GM21717 (cell line): Measurements from ENCODE around the gene SDF2.
"Not testable (repeated sequence)": the region's sequence is repeated elsewhere in the genome, so short reads cannot be mapped to it uniquely, and the experiment has no call there.

Experiments
- ATAC-seq: cut with Tn5 transposase; IDR thresholded peaks from one replicate; pipeline ENCODE4 v1.9.1; 2021; ENCODE audit warnings: mild to moderate bottlenecking, moderate library complexity; ENCODE audit not compliant: unreplicated experiment

SDF2 gene

DNA sequence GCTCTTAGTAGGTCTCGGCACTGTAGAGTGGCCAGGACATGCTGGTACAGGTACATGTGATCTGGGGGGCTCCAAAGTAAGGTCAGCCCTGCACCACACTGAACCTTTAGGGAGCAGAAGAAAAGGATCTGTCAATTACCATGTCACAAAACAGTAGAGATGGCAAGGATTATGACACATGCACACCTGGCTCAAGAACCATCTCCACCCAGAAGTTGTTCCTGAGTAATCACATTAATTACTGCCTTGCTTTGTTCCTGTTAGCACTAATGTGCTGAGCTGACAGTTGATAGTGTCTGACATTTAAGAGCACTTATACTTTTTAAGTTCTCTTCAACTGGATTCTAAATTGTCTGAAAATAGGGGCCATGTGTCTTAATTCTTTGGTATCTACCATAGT lies 26.2 kb downstream of the SDF2 start:
- no peak for ATAC-seq

DNA sequence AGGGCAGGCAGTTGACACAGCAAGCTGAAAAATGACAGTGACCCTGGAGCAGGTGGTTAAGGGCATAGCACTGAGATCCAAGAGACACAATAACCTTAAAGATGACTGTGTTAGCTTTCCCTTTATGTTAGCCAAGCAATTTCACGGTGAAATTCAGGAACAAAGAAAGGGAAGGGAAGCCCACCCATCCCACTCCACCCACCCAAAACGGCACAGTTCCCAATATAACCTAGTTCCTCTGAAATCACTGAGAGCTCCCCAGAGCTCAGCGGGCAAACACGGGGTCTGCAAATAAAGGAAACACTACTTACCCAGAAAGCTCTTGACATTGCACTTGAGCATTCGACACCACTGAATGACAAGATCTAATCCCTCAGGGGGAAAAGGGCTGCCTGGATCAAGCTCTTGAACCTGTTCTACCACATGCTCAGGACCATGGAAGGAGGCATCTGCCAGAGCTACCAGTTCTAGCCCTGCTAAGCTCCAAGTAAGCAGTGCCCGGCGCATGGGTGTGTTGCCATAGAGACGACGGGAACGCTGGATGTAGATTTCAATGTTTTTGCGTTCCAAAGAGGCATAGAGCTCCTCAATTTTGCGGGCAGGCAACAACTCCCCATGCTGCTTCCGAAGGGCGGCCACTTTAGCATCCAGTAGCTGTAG lies 27.4 kb downstream of the SDF2 start:
- ATAC-seq: no peak

DNA sequence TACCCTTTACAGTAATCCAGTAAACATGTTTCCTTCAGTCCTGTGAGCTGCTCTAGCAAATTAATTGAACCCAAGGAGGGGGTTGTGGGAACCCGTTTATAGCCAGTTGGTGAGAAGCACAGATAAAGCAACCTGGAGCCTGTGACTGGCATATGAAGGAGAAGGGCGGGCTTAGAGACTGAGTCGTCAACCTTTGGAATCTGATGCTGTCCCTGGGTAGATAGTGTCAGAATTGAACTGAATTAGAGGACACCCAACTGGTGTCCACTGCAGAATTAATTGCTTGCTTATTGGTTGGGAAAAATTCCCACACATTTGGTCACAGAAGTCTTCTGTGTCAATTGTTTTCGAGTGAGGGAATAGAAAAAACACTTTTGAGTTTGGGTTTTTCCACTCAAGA lies 34.9 kb downstream of the SDF2 start:
- no peak for ATAC-seq

DNA sequence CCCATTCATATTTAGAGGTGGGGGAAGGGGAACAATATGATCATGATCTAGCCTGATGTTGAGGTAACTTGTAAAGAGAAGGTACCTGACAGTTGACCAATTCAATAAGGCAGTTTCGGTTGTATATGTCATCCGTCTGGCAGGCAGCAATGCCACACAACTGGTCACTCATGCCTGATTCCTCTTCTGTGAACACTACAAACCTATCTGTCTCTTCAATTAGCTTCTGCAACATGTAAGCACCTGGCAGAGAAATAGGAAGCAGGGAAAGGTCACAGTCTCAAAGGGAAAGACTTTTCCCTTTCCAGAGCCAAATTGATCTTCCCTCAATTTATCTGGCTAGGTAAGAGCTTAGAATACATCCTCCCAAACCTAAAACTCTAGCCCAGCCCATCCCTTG lies 37.6 kb downstream of the SDF2 start:
- no peak for ATAC-seq

DNA sequence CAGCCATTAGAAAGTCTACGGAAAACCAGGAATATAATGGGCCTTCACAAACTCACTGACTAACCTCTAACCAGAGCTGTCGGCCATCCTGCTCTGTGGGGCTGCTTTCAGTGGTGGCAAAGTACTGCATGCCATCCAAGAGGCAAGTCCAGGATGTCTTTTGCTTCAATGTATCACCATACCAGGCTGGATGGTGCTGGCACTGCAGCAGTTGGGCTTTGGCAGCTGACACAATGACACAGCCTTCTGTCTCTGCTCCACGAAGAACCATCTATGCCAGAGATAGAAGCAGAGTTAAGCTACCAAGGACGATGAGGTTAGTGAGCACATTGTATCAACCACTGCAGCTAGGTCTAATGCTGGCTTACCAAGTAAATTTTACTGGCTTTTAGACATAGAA lies 38.0 kb downstream of the SDF2 start:
- no peak for ATAC-seq

DNA sequence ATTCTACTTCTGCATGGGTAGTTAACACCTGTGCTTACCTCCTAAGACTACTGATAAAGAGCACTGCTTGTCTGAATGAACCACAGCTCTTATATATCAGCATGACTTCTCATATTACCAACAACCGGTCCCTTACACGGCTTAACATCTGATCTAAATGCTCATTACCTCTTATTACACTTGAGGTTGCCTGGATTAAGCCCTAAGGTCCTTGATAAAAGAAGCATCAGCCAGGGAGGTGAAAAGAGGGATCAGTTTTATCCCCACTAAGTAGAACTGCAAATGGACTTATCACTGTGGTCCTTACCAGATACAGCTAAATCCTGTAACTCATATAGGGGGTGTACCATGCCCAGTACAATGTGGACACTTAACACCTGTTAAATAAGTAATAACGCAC lies 39.5 kb downstream of the SDF2 start:
- no peak for ATAC-seq

DNA sequence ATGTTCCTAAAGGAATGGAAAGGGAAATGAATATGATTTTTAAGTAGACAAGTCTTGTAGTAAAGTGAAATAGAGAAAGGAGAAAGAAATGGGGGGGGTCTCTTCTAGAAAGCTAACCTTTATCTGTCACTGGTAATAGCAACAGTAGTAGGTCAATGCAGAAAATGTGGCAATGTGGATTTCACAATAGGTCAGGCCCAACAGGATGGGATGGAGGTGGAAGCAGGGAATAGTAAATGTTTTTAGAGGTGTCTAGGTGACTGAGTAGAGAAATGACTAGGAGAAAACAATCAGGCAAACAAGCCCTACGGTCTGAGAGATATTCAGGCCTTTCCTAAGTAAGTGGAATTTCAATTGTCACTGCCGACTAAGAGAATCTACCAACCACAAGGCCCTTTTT lies 41.7 kb downstream of the SDF2 start:
- ATAC-seq: no peak

DNA sequence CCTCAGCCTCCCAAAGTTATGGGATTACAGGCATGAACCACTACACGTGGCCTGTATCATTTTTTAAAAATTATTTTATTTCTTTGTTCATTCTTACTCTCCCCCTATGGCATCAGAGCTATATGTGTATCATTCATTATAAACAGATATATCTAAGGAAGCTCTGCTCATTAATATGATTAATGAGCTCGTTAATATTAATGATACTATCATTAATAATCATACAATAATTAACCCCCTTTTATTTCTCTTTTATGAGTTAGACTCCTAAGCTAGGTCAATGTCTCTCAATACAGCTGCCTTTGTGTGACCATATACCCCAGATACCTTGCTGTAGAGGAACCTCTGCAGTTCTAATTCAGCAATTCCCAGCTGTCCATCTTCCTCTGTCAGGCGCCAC lies 43.2 kb downstream of the SDF2 start:
- ATAC-seq: no peak

DNA sequence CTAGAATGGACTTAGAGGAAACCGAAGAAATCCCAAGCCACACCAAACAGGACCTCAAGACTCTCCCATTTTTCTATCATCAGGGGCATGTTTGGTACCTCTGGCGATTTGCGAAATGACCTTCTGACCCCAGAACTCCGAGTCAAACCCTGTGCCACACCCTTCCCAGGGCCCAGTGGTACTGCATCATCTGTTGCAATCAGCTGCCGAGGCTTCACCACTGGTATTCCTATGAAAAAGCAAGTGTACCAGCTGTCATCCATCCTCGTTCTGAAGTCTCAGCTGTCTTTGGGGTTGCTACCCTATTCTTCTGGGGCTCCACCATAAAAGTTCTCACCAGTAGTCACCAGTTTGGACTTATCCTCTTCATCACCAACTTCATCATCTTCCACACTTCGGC lies 45.4 kb downstream of the SDF2 start:
- ATAC-seq: no peak

DNA sequence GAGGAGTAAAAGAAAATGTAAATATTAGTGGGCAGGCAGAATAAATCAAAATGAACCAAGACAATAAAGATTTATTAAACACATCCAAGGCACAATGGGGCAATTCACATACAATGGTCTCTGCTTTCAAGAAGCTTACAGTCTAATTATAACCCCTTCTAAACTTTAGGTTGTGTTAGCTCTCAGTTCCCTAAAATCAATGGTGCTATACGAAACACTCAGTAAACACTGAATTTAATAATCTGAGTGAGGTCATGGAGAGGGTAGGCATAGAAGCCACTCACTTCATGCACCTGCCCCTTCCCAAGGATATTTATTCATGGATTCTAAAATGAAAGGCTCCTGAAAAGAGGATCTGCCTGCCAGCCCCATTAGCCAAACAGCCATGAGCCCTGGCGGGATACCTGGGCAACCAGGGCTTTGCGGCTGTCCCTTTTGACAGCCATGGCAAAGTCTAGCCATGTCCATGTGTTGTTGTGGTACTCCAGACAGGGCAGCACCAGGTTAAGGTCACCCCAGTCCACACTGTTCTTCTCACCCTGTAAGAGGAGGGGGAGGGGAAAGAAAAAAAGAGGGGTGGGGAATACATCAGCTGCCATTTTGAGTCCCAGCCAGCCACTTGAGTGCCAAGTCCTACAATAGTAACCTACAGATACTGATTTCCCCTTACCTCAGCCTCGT lies 46.3 kb downstream of the SDF2 start:
- no peak for ATAC-seq

DNA sequence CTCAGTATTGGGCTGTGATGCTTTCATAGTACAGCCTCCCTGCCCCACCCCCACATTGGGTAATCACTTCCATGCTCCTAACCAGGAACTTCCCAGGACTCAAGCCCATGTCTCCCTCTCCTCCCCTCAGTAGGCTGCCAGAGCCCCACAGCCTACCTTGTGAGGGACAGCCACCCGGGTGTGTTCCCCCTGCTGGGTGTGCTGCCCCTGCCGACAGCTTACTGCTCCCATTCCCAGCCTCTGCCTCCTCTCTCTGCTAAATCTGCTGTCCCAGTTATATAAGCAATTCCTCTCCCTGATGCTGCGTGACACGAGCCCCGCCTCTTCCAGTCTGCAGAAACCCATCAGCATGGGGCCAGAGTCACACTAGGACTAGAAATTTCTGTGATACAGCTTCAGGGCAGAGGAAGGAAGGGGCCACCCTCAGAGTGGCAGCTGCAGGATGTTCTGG lies 47.8 kb downstream of the SDF2 start, which contains the start of gene RSKR:
TSS of gene RSKR (minus strand) at position 255 of the 451 bp plus-strand sequence. CDS start at position 231, 24 bp downstream.
- no peak for ATAC-seq

DNA sequence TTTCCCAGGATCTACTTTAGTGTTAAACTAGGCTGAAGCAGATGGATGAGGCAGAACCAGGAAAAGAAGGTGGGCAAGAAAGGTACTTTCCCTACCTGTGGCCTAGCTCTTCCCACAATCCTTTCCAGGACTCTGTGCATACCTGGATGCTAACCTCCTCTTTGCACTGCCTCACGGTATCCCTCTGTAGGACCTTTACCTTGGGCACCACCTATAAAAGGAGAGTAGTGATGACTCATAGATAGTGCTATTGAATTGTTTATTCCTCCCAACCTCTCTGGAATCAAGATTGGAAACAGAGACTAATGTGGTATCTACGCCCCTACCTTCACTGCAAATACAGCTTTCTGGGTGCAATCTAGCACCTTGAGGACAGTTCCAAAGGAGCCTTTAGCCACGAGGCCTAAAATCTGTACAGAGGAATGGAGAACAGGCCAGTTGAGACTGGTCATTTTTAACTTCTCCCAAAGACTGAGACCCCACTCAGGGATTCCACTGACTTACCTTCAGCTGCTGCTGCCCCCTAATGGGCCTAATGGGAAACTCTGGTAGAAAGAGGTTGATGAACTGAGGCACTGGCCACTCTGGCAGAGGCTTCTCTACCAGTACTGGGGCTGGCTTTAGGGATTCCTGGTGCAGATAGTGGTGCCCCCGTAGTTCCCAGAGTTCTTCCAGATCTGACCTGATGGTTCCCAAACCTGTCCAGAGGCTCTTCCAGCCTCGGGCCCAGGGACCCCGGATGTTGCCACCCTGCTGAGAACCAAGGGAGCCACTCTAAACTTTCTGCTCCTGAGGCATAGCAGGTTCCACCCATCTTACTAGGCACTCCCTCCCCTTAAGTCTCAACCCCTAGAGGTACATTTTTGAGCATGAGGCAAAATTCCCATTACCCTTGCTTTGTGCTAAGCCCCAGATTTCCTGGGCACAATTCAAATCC lies 48.5 kb downstream of the SDF2 start:
- ATAC-seq: no peak

DNA sequence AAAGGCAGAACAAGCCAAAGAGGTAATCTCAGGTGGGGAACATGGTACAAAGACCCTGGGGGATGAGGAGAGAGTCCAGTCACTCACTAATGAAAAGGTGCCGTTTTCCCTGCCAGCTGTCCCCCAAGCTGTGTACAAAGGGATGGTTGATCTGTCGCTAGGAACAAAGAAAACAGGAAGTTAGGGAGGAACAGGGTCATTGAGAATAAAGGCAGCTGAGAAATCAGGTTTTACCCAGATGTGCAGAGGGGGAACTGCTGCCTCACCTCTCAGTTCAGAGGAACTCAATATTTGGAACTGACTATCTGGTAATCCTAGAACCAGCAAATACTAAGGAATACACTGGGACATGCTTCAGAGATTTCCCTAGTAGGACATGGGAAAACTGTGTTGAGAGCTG lies 49.2 kb downstream of the SDF2 start:
- no peak for ATAC-seq

DNA sequence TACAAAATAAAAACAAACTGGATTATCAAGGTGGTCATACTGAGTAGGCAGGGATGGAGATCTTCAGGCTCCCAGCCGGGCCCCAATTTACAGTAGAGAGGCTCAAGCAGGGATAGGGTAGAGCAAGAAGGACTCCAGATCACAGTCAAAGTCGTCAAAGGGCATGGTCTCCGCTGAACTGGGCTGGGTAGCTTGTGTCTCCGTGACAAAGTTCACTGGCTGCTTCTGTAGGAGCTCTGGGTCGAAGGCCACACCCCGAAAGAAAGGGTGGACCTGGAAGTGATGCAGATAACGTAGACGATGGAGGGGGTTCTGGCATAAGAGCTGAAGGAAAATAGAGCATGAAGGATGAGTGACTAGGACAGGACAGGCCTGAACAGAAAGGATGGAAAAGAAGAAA lies 51.3 kb downstream of the SDF2 start:
- ATAC-seq: no peak

DNA sequence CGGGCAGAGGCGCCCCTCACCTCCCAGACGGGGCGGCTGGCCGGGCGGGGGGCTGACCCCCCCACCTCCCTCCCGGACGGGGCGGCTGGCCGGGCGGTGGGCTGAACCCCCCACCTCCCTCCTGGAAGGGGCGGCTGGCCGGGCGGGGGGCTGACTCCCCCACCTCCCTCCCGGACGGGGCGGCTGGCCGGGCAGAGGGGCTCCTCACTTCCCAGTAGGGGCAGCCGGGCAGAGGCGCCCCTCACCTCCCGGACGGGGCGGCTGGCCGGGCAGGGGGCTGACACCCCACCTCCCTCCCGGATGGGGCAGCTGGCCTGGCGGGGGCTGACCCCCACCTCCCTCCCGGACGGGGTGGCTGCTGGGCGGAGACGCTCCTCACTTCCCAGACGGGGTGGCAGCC lies 57.7 kb downstream of the SDF2 start:
- ATAC-seq: not testable (repeated sequence)

DNA sequence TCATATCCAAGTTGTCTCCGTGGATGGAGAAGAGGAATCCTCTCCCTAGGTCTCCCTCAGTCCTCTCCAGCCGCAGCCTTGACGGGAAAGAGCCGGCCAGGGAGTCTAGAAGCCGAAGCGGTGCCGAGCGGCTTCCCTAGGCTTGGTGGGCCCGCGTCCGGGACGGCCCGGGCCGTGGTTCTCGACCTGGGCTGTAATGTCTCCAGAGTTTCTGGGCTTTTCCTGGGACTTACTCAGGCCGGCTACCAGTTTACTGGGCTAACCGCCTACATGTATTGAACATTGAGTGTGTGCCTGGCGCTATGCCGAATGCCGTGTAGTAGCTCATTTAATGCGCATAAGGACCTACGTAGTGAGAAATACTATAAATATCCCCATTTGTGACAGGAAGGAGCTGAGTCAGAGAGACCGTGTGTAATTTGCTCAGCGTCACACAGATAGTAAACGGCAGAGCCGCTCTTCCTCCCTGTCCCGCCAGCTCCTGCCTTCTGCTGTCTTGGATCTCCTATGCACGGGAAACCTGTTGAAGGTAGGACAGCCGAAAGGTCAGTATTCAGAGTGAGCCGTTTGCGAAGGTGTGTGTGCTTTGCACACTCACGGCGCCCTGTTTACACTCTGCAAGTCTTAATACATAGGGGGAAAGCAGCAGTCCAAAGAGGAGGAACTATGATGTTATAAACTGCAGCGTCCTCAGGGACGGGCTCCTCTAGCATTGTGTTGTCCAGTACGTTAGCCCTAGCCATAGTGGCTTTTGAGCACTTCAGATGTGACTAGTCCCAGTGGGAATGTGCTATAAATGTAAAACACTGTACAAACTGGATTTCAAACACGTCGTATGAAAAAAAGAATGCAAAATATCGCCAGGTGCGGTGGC lies 62.2 kb downstream of the SDF2 start:
- peak; percentile 40 for ATAC-seq

DNA sequence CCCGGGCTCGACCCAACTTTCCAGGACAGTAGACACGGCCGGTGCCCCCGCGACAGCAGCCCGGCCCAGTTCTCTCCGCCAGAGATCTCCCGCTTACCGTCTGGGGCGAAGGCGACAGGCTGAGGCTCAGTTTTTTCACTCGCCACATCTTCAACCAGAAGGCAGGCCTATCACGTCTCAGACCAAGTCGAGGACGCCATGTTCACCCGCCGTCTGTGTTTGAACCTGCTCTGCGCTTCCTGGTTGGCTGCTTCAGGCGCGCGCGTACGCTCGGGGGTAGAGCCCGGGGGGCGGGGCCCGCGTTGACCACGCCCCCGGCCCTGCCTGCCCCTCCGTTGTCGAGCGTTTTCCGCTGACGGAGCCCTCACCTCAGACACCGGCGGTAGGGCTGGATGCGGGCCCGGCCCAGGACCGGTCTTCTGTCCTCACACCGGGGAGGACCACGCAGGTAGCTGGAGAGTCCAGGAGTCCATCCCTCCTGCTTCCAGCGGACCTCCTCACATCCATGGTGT lies 62.9 kb downstream of the SDF2 start, which contains the start of gene SPAG5:
TSS of gene SPAG5 (minus strand) at position 227 of the 512 bp plus-strand sequence. CDS start at position 148, 79 bp downstream.
- peak; percentile 75 for ATAC-seq

DNA sequence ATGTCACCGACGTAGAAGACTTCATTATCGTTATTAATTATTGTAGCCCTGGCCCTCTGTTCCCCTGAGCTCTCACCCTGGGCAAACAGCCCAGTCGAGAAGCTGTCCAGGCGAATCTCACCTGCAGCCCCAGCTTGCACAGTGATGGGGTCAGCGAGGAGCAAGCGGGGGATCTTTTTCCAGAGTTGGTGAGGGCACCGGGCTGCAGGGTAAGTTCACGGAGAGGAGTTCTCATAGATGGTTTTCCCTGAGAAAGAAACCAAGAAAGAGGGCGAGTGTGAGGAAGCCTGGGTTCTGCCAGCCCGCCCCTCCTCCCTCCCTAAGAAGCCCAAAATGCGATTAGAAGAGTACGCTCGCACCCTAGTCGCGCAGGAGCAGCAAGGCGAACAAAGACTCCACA lies 63.3 kb downstream of the SDF2 start:
- ATAC-seq: no peak
